HUES64 (cell line): ENCODE results near the gene MAP7D2.

ENCODE experiments used
- H3K27ac ChIP-seq: 2 replicates; pipeline ENCODE4 v1.7.0; 2013; ENCODE audit warnings: low read depth, low read length, inconsistent platforms
- H3K27me3 ChIP-seq: 2 replicates; pipeline ENCODE4 v1.6.1; 2013; ENCODE audit warnings: mild to moderate bottlenecking, low read length; ENCODE audit not compliant: insufficient read depth
- H3K36me3 ChIP-seq: 2 replicates; pipeline ENCODE4 v1.6.1; 2013; ENCODE audit warnings: mild to moderate bottlenecking, low read length; ENCODE audit not compliant: insufficient read depth
- H3K4me1 ChIP-seq: 2 replicates; pipeline ENCODE4 v1.6.1; 2013; ENCODE audit warnings: mild to moderate bottlenecking, low read length, moderate library complexity; ENCODE audit not compliant: insufficient read depth
- H3K4me3 ChIP-seq: 2 replicates; pipeline ENCODE4 v1.5.1; 2013; ENCODE audit warnings: mild to moderate bottlenecking, low read length, moderate library complexity
- H3K9ac ChIP-seq: 2 replicates; pipeline ENCODE4 v1.6.1; 2013; ENCODE audit warnings: mild to moderate bottlenecking, low read depth, low read length
- H3K9me3 ChIP-seq: 2 replicates; pipeline ENCODE4 v1.6.1; 2013; ENCODE audit warnings: low read depth, low read length; ENCODE audit not compliant: insufficient read depth
- WGBS: fragments of 150-250, 120-280 bp; methylation state at CpG from one replicate; pipeline ENCODE4 v1.1.7; 2013; ENCODE audit warnings: missing lambda C conversion rate; 5-methylcytosine and 5-hydroxymethylcytosine counted together

MAP7D2 gene

GRCh38 chrX:20037186-20037585 lies 79.5 kb downstream of the MAP7D2 start:
- no peaks in the 10 kb centered on the region for H3K27me3 ChIP-seq
- no peak overlapping the region for H3K9ac ChIP-seq
- WGBS = 96% methylated on average over 6 of the region's 6 CpGs
- no peaks in the 10 kb centered on the region for H3K36me3 ChIP-seq
- no peak overlapping the region for H3K4me3 ChIP-seq
- no peaks in the 10 kb centered on the region for H3K9me3 ChIP-seq
- no peaks in the 10 kb centered on the region for H3K4me1 ChIP-seq
- H3K27ac ChIP-seq = no peak overlapping the region

GRCh38 chrX:20032201-20032600 lies 84.5 kb downstream of the MAP7D2 start:
- WGBS = 93% methylated on average over 1 of the region's 2 CpGs
- no peak overlapping the region for H3K4me3 ChIP-seq
- H3K9ac ChIP-seq = no peak overlapping the region
- H3K4me1 ChIP-seq = no peaks in the 10 kb centered on the region
- H3K27me3 ChIP-seq = no peaks in the 10 kb centered on the region
- H3K9me3 ChIP-seq = no peaks in the 10 kb centered on the region
- no peak overlapping the region for H3K27ac ChIP-seq
- H3K36me3 ChIP-seq = no peaks in the 10 kb centered on the region

GRCh38 chrX:20029728-20030127 lies 87.0 kb downstream of the MAP7D2 start:
- H3K9ac ChIP-seq = no peak overlapping the region
- no peaks in the 10 kb centered on the region for H3K4me1 ChIP-seq
- no peak overlapping the region for H3K27ac ChIP-seq
- no peaks in the 10 kb centered on the region for H3K9me3 ChIP-seq
- WGBS = 98% methylated on average over 2 of the region's 2 CpGs
- H3K4me3 ChIP-seq = no peak overlapping the region
- H3K36me3 ChIP-seq = no peaks in the 10 kb centered on the region
- no peaks in the 10 kb centered on the region for H3K27me3 ChIP-seq

- no peaks in the 10 kb centered on the region for H3K27me3 ChIP-seq
- 95% methylated on average over 8 of the region's 8 CpGs for whole genome bisulfite sequencing
- no peak overlapping the region for H3K4me3 ChIP-seq
- H3K4me1 ChIP-seq = no peaks in the 10 kb centered on the region
- no peaks in the 10 kb centered on the region for H3K36me3 ChIP-seq
- no peak overlapping the region for H3K27ac ChIP-seq
- no peak overlapping the region for H3K9ac ChIP-seq
- no peaks in the 10 kb centered on the region for H3K9me3 ChIP-seq
Measured at GRCh38 chrX:20028588-20028987, 88.1 kb downstream of the MAP7D2 start.

GRCh38 chrX:20026278-20026677 lies 90.4 kb downstream of the MAP7D2 start:
- H3K27me3 ChIP-seq = no peaks in the 10 kb centered on the region
- H3K4me1 ChIP-seq = no peaks in the 10 kb centered on the region
- no peak overlapping the region for H3K9ac ChIP-seq
- H3K27ac ChIP-seq = no peak overlapping the region
- no peaks in the 10 kb centered on the region for H3K9me3 ChIP-seq
- no peak overlapping the region for H3K4me3 ChIP-seq
- H3K36me3 ChIP-seq = no peaks in the 10 kb centered on the region
- 86% methylated on average over 2 of the region's 2 CpGs for WGBS

- Histone ChIP-seq H3K36me3 (no peaks in the 10 kb centered on the region), H3K9ac (no peak overlapping the region), H3K4me1 (no peaks in the 10 kb centered on the region), H3K9me3 (no peaks in the 10 kb centered on the region), H3K27me3 (no peaks in the 10 kb centered on the region), H3K4me3 (no peak overlapping the region), H3K27ac (no peak overlapping the region)
- 89% methylated on average over 6 of the region's 6 CpGs for WGBS
Measured at GRCh38 chrX:20019672-20020365, 96.9 kb downstream of the MAP7D2 start.

- no peak overlapping the region for H3K9ac ChIP-seq
- no peak overlapping the region for H3K27ac ChIP-seq
- WGBS = 93% methylated on average over 1 of the region's 2 CpGs
- no peaks in the 10 kb centered on the region for H3K36me3 ChIP-seq
- no peaks in the 10 kb centered on the region for H3K9me3 ChIP-seq
- H3K27me3 ChIP-seq = no peaks in the 10 kb centered on the region
- no peaks in the 10 kb centered on the region for H3K4me1 ChIP-seq
- no peak overlapping the region for H3K4me3 ChIP-seq
Measured at GRCh38 chrX:20016616-20016945, 100.1 kb downstream of the MAP7D2 start.

- Histone ChIP-seq H3K9me3 (no peaks in the 10 kb centered on the region), H3K4me1 (no peaks in the 10 kb centered on the region), H3K27ac (no peak overlapping the region), H3K9ac (no peak overlapping the region), H3K36me3 (no peaks in the 10 kb centered on the region), H3K4me3 (no peak overlapping the region), H3K27me3 (no peaks in the 10 kb centered on the region)
- 94% methylated on average over 8 of the region's 9 CpGs for WGBS
Measured at GRCh38 chrX:20015945-20016615, 100.6 kb downstream of the MAP7D2 start.

- H3K4me1 ChIP-seq = no peaks in the 10 kb centered on the region
- no peaks in the 10 kb centered on the region for H3K9me3 ChIP-seq
- H3K4me3 ChIP-seq = no peak overlapping the region
- H3K36me3 ChIP-seq = no peaks in the 10 kb centered on the region
- H3K27ac ChIP-seq = no peak overlapping the region
- H3K9ac ChIP-seq = no peak overlapping the region
- WGBS = 100% methylated on average over 1 of the region's 1 CpG
- no peaks in the 10 kb centered on the region for H3K27me3 ChIP-seq
Measured at GRCh38 chrX:20015422-20015821, 101.3 kb downstream of the MAP7D2 start.

- no peak overlapping the region for H3K27ac ChIP-seq
- H3K36me3 ChIP-seq = no peaks in the 10 kb centered on the region
- H3K9ac ChIP-seq = no peak overlapping the region
- no peaks in the 10 kb centered on the region for H3K9me3 ChIP-seq
- H3K4me1 ChIP-seq = no peaks in the 10 kb centered on the region
- 97% methylated on average over 4 of the region's 4 CpGs for WGBS
- no peak overlapping the region for H3K4me3 ChIP-seq
- no peaks in the 10 kb centered on the region for H3K27me3 ChIP-seq
Measured at GRCh38 chrX:20011608-20012007, 105.1 kb downstream of the MAP7D2 start.

GRCh38 chrX:20007962-20008622 lies 108.6 kb downstream of the MAP7D2 start:
- Histone ChIP-seq H3K27me3 (no peaks in the 10 kb centered on the region), H3K4me1 (no peaks in the 10 kb centered on the region), H3K36me3 (no peaks in the 10 kb centered on the region), H3K27ac (no peak overlapping the region), H3K4me3 (no peak overlapping the region), H3K9ac (no peak overlapping the region), H3K9me3 (no peaks in the 10 kb centered on the region)
- WGBS = 91% methylated on average over 7 of the region's 7 CpGs
